Tibial nerve (tissue), 4 donors: Measurements from ENCODE around the gene FCSK. TPM values are rescaled to one million over a fixed set of nuclear protein-coding genes. Genes with fewer than 3 reads are reported as not detected.

Source experiments
- DNase-seq, 2 donors: peaks; one replicate each; pipeline ENCODE4 v3.0.0-alpha.2; 2019; ENCODE audit warnings: low spot score in 2 of 2
- H3K27ac ChIP-seq, 4 donors: fragments of 200-600 bp; sonication (generic) in 3 of 4; one replicate each; pipeline ENCODE4 v1.5.1; 2017 to 2019; ENCODE audit warnings: mild to moderate bottlenecking in 1 of 4
- H3K27me3 ChIP-seq, 2 donors: fragments of 200-600 bp; sonication (generic) in 1 of 2; one replicate each; pipeline versions ENCODE4 v1.5.1 to v1.6.0; 2017 to 2019
- H3K36me3 ChIP-seq, 3 donors: fragments of 200-600 bp; sonication (generic); one replicate each; pipeline ENCODE4 v1.5.1; 2018 to 2019
- H3K4me1 ChIP-seq, 4 donors: fragments of 200-600 bp; sonication (generic) in 3 of 4; one replicate each; pipeline ENCODE4 v1.5.1; 2017 to 2019
- H3K4me3 ChIP-seq, 4 donors: fragments of 200-600 bp; sonication (generic) in 3 of 4; one replicate each; pipeline ENCODE4 v1.5.1; 2017 to 2019; ENCODE audit warnings: mild to moderate bottlenecking in 1 of 4, moderate library complexity in 1 of 4
- H3K9me3 ChIP-seq, 4 donors: fragments of 200-600 bp; sonication (generic) in 3 of 4; one replicate each; pipeline ENCODE4 v1.5.1; 2017 to 2019
- CTCF ChIP-seq, 5 experiments: fragments of 200-600 bp in 3 of 5; fragments of 450-650 bp in 2 of 5; sonication (generic) in 3 of 5; IDR thresholded peaks; one replicate each; pipeline ENCODE4 v1.5.1; 2016 to 2019; ENCODE audit warnings: antibody characterized with exemption in 5 of 5, mild to moderate bottlenecking in 3 of 5, moderate library complexity in 2 of 5
- EP300 ChIP-seq, 2 donors: sonication (generic); formaldehyde crosslinking; IDR thresholded peaks; one replicate each; pipeline ENCODE4 v1.6.1; 2017; ENCODE audit warnings: antibody characterized with exemption in 2 of 2, mild to moderate bottlenecking in 1 of 2
- POLR2A ChIP-seq, 2 donors: fragments of 450-650 bp; IDR thresholded peaks; one replicate each; pipeline ENCODE4 v1.6.1; 2017; ENCODE audit warnings: antibody characterized with exemption in 2 of 2, mild to moderate bottlenecking in 2 of 2, moderate library complexity in 2 of 2
- WGBS, 2 donors: methylation state at CpG; one replicate each; pipeline ENCODE4 v1.1.5; 2018; 5-methylcytosine and 5-hydroxymethylcytosine counted together
- total RNA-seq, 4 donors: library from RNA; depleted of rRNA; stranded (reverse); fragments of >200 nt; gene quantifications; one replicate each; pipeline ENCODE4 v1.1.0, GENCODE V29; 2016

FCSK gene
- total RNA-seq, 4 donors from 2014 or later, result 21.3 to 53.1 (median 37.9) TPM

GRCh38 chr16:70427786-70428177, 26.6 kb upstream of the FCSK start:
- peaks cover 0 to 63% (median 50%) of the 10 kb centered on the region in 4 donors for H3K4me1 ChIP-seq
- no peaks in the 10 kb centered on the region for H3K9me3 ChIP-seq
- 45 to 49% methylated on average over 4 of the region's 4 CpGs for WGBS, 2 donors
- no peaks in the 10 kb centered on the region for H3K27me3 ChIP-seq
- H3K4me3 ChIP-seq, result peak overlapping the region in 1 of 4 donors; percentile 0
- TF ChIP-seq EP300 (IDR thresholded peaks at IDR 0.05) (no peak), CTCF (IDR thresholded peaks at IDR 0.05) (no peak), POLR2A (IDR thresholded peaks at IDR 0.05) (no peak)
- DNase-seq, result no peak
- peak overlapping the region in 3 of 4 donors; percentile 77 to 82 (median 78) for H3K27ac ChIP-seq
- no peaks in the 10 kb centered on the region for H3K36me3 ChIP-seq

- peak overlapping the region in 3 of 4 donors; percentile 77 to 82 (median 78) for H3K27ac ChIP-seq
- WGBS, 2 donors, result 7 to 8% methylated on average over 9 of the region's 9 CpGs
- peak; percentile 58 to 65 for DNase-seq
- no peaks in the 10 kb centered on the region for H3K9me3 ChIP-seq
- no peaks in the 10 kb centered on the region for H3K36me3 ChIP-seq
- TF ChIP-seq EP300 (IDR thresholded peaks at IDR 0.05) (peak in 1 of 2 donors; percentile 49), CTCF (IDR thresholded peaks at IDR 0.05) (no peak)
- H3K4me3 ChIP-seq, result no peak overlapping the region
- peaks cover 0 to 63% (median 55%) of the 10 kb centered on the region in 4 donors for H3K4me1 ChIP-seq
- H3K27me3 ChIP-seq, result no peaks in the 10 kb centered on the region
Observed at GRCh38 chr16:70428178-70428998, 26.0 kb upstream of the FCSK start.

GRCh38 chr16:70429888-70430666, 24.3 kb upstream of the FCSK start:
- Histone ChIP-seq H3K4me1 (peaks cover 0 to 79% (median 65%) of the 10 kb centered on the region in 4 donors), H3K9me3 (no peaks in the 10 kb centered on the region), H3K27ac (peak overlapping the region in 3 of 4 donors; percentile 68 to 78 (median 70)), H3K27me3 (no peaks in the 10 kb centered on the region), H3K4me3 (no peak overlapping the region), H3K36me3 (no peaks in the 10 kb centered on the region)
- no peak for DNase-seq
- no peak for TF ChIP-seq EP300 (IDR thresholded peaks at IDR 0.05)
- TF ChIP-seq POLR2A (IDR thresholded peaks at IDR 0.05), result no peak
- no peak for TF ChIP-seq CTCF (IDR thresholded peaks at IDR 0.05)
- WGBS, 2 donors, result 65 to 77% methylated on average over 5 of the region's 5 CpGs

GRCh38 chr16:70430667-70431536, 23.5 kb upstream of the FCSK start:
- WGBS, 2 donors, result 40 to 45% methylated on average over 11 of the region's 11 CpGs
- Histone ChIP-seq H3K27ac (peak overlapping the region in 3 of 4 donors; percentile 68 to 78 (median 70)), H3K27me3 (no peaks in the 10 kb centered on the region), H3K36me3 (no peaks in the 10 kb centered on the region), H3K4me3 (no peak overlapping the region), H3K4me1 (peaks cover 0 to 82% (median 65%) of the 10 kb centered on the region in 4 donors), H3K9me3 (no peaks in the 10 kb centered on the region)
- TF ChIP-seq EP300 (IDR thresholded peaks at IDR 0.05), result no peak
- no peak for TF ChIP-seq POLR2A (IDR thresholded peaks at IDR 0.05)
- TF ChIP-seq CTCF (IDR thresholded peaks at IDR 0.05), result no peak
- DNase-seq, result no peak
